K562 treated with DMSO at 1 percent for 4 hours (cell line): ENCODE results near the gene COL16A1. TPM values are rescaled to one million over a fixed set of nuclear protein-coding genes. Genes with fewer than 3 reads are reported as not detected.

Source experiments
- total RNA-seq: library from RNA; unstranded; fragments of 300-600 nt; gene quantifications from 2 replicates; pipeline ENCODE4 v1.2.3, GENCODE V29; 2022; ENCODE audit not compliant: insufficient read depth

The COL16A1 gene
- not detected in 2 replicates for total RNA-seq

GRCh38 chr1:31703431-31704270 is at the start of gene COL16A1:
Gene COL16A1, minus strand, starts transcription at chr1:31704017. Its CDS starts 1,824 bp downstream, at chr1:31702193.

GRCh38 chr1:31644560-31645273 is 59.1 kb downstream of the COL16A1 start, which contains the start of gene PEF1:
Gene PEF1, minus strand, starts transcription at chr1:31644876. Its CDS starts 12 bp downstream, at chr1:31644864.

DNA sequence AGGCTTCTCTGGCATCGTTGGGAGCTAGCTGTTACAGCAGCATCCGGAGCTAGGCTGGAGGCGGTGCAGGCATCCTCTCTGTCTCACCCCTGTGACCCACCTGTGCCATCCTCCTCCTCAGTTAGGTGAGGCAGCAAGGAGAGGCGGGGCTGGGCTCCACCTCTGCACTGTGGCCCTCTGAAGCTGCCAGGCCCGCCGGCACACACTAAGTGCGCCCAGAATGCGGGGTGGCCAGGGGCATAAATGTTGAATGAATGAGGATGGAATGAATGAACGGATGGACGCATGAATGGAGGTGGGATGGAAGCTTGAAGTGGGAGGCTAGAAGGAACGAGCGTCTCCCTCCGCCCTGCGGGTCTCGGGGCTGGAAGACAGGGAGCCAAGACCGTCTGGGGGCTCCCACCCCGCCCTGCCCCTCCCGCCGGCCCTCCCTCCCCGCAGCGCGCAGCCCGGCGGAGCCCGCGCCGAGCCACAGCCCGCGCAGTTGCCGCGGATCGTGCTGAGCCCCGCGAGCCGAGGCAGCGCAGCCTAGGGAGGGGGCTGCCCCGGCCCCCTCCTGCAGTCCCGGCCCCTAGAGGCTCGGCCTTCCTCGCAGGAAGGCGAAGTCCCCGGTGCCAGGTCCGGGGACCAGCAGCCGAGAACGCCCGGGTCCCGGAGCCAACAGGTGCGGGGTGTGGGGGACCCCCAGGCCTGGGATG is 86.5 kb downstream of the COL16A1 start, which contains the start of gene HCRTR1:
Gene HCRTR1 (plus strand): TSS at position 472 of the 698 bp plus-strand sequence. CDS start 1,504 bp downstream, outside the sequence.

Other genes starting within 250 kb of the COL16A1 start
- gene TINAGL1, start 127.5 kb downstream of the COL16A1 start, total RNA-seq = 0.95 TPM in 1 of 2 replicates, not detected in the other
- gene HCRTR1, start 86.3 kb downstream of the COL16A1 start, total RNA-seq = not detected in 2 replicates
- 39.5 and 47.4 TPM in 2 replicates for gene PEF1, start 59.1 kb downstream of the COL16A1 start, total RNA-seq
- gene ADGRB2, start 60.3 kb upstream of the COL16A1 start, total RNA-seq = 0.30 and 0.47 TPM in 2 replicates
- gene SPOCD1, start 112.0 kb upstream of the COL16A1 start, total RNA-seq = 0.94 and 3.4 TPM in 2 replicates
- gene PTP4A2, start 234.4 kb upstream of the COL16A1 start, total RNA-seq = 151 and 161 TPM in 2 replicates